Stimulated activated CD4-positive, alpha-beta T cell treated with anti-CD3 and anti-CD28 coated beads, Interleukin-2, amount 100 ng/mL, for 48 hours (primary cell): ENCODE measurements around the gene GLMP.
A peak's percentile ranks its signal among the peaks of the same experiment; 100 is the strongest.

ENCODE experiments used
- DNase-seq, 2 donors: peaks; one replicate each; pipeline ENCODE4 v3.0.0-alpha.2; 2020

GLMP gene

GRCh38 chr1:156284757-156285156 lies 10.7 kb downstream of the GLMP start:
- no peak for DNase-seq

DNA sequence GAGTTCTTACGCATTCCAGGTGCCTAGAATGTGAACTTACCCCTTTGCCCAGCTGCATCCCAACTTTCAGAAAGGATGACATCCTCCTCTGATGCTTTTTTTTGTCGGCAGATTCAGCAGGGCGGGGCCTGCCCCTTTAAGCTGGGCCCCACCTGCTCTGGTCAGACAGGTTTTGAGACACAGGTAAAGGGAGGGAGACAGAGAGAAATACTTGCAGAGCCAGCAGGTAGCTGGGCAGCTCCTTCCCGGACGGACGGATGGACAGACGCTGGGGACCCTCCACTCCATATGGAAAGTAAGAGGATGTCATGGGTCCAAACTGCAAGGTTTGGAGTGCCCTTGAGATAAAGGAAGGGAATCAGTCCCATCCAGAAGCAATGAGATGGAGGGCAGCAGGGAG lies 11.4 kb downstream of the GLMP start, which contains the start of gene TMEM79:
Gene TMEM79, plus strand, starts transcription at position 214 of the 400 bp plus-strand sequence. CDS start 902 bp downstream, outside the sequence.
- DNase-seq, result no peak

GRCh38 chr1:156283521-156283920 lies 12.0 kb downstream of the GLMP start:
- DNase-seq, result no peak

- peak; percentile 90 to 94 for DNase-seq
These were observed 12.8 kb downstream of the GLMP start, which contains the start of gene SMG5 for GRCh38 chr1:156282479-156283222. Gene SMG5, minus strand, starts transcription at chr1:156282825. Its CDS starts 145 bp downstream, at chr1:156282680.

DNA sequence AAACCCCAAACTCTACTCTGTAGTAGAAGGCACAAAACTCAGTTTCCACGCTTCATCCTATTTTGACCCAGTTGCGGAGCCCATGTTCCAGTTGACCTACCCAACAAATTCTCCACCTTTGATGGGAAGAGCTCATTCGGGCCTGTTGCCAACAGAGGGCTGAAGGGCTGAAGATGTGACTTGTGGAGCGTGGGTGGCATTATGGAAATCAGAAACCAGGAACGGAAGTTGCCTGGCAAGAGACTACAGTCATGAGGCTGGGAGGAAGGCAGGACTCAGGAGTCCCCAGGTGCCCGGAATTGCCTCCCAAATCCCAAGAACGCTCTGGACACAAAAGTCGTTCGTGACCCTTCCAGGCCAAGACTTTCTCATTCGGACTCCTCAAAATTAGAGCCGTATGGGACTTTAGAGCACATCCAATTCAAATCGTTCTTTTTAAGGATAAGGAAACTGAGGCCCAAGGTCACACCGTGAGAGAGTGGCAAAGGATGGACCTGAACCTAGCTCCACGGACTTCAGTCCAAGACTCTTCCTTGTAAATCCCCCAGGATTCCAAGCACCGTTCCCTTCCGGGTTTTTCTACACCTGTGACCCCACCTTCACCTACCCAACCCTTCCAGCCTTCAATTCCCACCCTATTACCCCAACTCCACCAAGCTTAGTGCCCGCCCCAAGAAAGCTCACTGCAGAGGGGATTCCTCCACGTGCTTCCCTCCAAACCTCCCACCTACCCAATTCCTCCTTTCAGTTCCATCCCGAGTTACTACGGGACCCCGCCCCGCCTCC lies 13.6 kb downstream of the GLMP start:
- peak in 1 of 2 donors; percentile 16 for DNase-seq

DNA sequence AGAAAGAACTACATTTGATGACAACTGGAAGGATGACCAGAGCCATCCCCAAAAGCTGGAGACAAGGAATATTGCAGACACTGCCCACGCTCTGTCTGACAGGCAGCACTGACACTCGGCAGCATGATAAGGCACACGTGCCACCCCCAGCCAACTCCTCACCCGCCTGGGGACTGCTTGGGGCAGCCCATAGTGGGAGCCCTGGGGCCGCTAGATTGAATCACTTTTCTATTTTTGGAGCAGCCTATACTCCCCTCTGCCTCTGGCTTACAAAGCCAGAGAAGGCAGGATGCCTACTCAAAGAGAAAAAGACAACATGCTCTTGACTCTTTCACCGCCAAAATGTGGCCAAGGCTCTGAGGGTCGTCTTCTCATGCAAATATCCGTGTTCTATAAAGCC lies 14.2 kb downstream of the GLMP start:
- peak; percentile 28 to 52 for DNase-seq

GRCh38 chr1:156279837-156280236 lies 15.6 kb downstream of the GLMP start:
- DNase-seq, result no peak

GRCh38 chr1:156276966-156277381 lies 18.5 kb downstream of the GLMP start:
- DNase-seq, result no peak

DNA sequence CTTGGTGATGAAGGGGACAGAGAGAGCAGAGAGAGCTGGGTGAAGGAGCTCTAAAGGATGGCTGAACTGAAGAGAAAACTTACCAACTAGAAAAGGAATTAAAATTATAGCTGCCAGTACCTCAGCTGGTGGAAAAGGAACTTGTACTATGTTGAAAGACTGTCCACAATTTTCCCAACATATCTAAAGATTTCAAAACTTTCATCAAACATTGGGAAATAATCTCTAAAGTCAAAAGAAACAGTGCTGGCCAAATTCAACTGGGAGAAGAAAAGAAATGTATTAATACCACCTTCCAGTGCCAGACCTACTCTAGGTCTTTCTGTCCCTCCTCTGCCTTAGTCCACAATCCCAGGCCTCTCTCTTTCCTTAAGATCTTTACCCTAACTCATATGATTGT lies 18.9 kb downstream of the GLMP start:
- DNase-seq, result no peak

GRCh38 chr1:156270314-156270713 lies 25.2 kb downstream of the GLMP start:
- DNase-seq, result no peak

- no peak for DNase-seq
These were observed 27.1 kb downstream of the GLMP start for GRCh38 chr1:156268336-156268735.

- no peak for DNase-seq
These were observed 29.4 kb downstream of the GLMP start for GRCh38 chr1:156266051-156266450.

DNA sequence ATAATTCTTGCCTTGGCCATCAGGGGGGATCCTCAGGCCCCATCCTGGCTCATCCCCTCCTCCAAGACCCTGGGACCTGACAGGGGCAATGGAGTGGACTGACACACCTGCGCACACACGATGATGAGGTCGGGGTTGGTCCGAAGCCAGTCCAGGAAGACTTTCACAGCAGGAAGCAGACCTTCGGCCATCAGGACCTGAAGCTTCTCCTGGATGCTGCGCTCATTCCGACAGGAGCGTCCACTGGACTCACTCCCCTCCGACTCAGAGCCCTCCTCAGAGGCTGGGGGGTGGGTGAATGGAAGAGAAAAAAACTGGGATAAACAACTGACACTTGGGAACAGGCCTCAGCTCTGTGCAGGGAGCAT lies 32.2 kb downstream of the GLMP start:
- DNase-seq, result no peak

DNA sequence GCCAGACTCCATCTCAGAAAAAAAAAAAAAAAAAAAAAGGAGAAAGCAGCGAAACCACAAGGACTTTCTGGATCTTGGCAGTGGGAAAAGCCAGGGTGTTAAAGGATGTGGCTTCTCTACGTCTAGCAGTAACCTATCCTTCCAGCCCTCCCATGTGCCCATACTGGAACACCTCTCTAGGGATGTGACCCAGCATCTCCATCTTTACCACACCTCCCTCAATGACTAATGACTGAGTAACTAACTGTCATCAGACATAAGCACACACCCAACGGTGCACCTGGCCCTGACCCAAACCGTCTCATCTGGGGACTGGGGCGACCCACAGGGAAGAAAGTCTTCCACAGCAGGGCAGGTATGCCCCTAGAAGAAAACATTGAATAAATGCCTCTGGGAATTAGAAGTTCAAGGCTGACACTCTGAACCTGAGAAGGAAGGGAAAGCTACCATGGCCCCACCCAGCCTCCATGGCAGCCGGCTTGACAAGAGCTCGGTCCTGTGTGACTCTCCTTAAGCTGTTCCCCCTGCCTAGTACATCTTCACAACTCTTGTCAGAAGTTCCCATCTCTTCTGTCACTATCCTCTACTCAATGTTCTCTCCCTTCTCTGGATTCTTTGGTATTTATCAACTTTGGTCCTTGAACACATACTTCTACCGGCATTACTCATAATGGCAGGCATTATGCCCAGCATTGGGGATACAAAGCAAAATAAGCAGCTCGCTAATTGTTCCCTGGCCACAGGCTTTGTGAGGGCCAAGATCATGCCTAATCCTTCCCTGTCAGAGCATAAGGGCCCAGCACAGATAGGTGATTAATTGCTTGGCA lies 32.8 kb downstream of the GLMP start:
- no peak for DNase-seq

- no peak for DNase-seq
These were observed 34.6 kb downstream of the GLMP start for GRCh38 chr1:156260896-156261295.

DNA sequence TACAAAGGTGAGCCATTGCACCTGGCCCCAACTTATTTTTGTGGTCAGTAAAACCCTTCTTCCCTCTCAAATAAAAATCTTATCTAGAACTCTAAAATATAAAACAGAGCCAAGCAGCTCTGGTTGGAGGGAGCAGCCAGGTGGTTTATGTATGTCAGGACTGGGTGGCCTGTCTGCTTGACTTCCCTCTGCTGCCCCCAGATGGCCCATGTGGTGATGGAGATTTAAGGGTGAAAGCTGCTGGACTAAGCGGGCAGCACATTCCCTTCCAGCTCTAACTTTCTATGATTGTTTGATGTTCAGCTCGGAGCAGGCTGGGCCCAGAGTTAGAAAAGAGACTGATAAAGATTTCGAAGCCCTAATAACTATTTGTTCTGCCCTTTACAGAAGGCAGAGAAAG lies 35.7 kb downstream of the GLMP start:
- DNase-seq, result no peak

DNA sequence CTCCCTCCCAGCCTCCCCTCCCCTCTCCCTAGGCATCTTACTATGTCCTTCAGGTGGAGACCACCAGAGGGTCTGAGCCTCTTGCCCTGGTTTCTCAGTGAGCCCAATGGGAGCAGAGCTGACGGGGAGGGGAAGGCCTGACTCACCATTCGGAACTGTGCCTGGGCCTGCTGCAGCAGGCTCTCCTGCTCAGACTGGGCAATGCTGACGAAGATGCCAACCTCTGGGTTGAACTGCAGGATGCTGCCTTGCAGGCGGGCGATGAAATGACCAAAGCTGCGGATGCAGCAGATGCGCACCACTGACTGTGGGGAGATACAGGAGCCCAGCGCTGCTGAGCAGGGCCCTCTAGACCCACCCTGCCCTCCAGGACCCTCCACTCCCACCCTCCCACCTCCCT lies 36.6 kb downstream of the GLMP start:
- DNase-seq, result no peak

GRCh38 chr1:156257711-156258110 lies 37.8 kb downstream of the GLMP start:
- DNase-seq, result no peak

- DNase-seq, result no peak
These were observed 41.8 kb downstream of the GLMP start for GRCh38 chr1:156253634-156254033.

DNA sequence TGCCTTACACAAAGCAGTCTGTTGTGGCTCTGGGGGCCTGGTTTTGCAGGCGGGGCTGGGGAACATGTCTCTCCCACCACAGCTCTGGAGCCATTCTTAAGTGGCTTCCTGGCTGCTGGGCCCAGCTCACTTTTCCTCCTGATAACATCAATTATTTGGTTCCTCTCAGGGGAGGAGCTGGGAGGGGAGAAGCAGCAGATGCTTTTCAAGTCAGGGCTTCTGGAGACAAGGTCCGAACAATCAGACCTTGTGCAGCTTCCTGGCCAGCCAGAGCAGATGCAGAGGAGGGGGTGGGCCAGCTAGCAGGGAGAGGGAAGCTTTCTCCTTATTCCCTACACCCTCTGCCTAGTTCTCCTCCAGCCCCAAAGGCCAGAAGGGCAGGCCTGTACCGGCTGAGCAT lies 44.0 kb downstream of the GLMP start:
- DNase-seq, result no peak

DNA sequence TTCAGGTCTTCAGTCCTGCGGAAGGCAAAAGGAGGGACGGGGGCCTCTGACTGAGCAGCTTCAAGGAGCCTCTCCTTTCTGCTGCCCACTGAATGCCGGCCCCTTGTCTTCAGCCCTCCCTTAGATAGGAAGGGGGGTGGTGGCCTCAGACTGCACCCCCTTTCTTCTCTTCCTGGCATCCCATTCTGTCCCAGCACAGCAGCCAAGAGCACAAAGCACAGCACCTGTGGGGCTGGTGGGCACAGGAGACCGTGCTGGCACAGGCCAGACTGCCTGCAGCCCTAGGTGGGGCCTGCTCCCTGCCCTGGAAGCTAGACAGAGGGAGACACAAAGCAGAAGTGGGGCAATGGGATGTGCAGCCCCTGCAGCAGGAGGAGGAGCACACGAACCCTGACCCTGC lies 45.9 kb downstream of the GLMP start:
- no peak for DNase-seq

DNA sequence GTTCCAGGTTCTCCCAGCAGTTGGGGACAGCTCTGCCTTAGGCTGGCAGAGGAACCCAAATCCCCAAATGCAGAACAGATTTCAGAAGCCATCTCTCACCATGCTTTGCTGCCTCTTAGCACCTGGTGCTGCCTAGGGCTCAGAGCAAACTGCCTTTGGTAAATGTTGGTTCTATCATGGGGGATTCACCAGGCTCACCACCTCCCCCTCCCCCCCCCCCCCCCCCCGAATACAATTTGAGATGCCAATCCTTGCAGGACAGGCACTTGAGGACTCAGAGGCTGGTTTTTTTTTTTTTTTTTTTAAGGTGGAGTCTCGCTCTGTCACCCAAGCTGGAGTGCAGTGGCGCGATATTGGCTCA lies 47.2 kb downstream of the GLMP start:
- no peak for DNase-seq
